HG03469 (cell line): ENCODE results near the gene SPRR4.
"Not testable (repeated sequence)": the region's sequence is repeated elsewhere in the genome, so short reads cannot be mapped to it uniquely, and the experiment has no call there.

Experiments used
- ATAC-seq: cut with Tn5 transposase; IDR thresholded peaks from one replicate; pipeline ENCODE4 v1.9.1; 2021; ENCODE audit warnings: mild to moderate bottlenecking, moderate library complexity, moderate number of reproducible peaks; ENCODE audit not compliant: unreplicated experiment

The SPRR4 gene

DNA sequence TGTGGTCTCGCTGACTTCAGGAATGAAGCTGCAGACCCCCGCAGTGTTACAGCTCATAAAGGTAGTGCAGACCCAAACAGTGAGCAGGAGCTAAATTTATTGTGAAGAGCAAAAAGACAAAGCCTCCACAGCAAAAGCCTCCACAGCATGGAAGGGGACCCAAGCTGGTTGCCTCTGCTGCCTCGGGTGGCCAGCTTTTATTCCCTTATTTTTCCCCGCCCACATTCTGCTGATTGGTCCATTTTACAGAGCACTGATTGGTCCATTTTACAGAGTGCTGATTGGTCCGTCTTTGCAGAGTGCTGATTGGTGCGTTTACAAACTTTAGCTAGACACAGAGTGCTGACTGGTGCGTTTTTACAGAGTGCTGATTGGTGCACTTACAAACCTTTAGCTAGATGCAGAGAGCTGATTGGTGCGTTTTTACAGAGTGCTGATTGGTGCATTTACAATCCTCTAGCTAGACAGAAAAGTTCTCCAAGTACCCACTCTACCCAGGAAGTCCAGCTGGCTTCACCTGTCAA, 40.8 kb downstream of the SPRR4 start:
- not testable (repeated sequence) for ATAC-seq

DNA sequence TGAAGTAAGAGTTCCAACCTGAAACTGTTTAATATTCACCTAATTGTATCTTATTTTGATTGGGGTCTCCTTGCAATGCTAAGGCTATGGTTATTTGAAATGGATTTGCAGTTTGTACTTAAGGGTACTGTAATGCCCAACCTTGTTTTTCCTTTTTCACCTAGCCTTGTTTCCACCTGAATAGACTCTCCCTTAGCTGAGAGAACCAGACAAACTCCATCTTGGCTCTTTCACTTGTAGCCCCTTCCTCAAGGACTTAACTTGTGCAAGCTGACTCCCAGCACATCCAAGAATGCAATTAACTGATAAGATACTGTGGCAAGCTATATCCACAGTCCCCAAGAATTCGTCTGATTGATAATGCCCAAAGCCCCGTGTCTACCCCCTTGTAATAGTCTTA, 51.4 kb downstream of the SPRR4 start:
- ATAC-seq = not testable (repeated sequence)
